Measurements from ENCODE around the gene CPVL. TPM values are rescaled to one million over a fixed set of nuclear protein-coding genes. Genes with fewer than 3 reads are reported as not detected.

The CPVL gene
- polyA plus RNA-seq, 3 donors: 410 to 1,111 (median 1,108) TPM

GRCh38 chr7:28958235-28958979 is 187.9 kb downstream of the CPVL start, which contains the start of gene TRIL:
Gene TRIL (minus strand): TSS chr7:28958330. CDS start chr7:28958046, 284 bp downstream.
- Histone ChIP-seq H4K20me1 (ENCODE audit: insufficient read depth, low read length) (no peaks in the 10 kb centered on the region), H3K36me3 (replicated peaks in 1 of 2; ENCODE audit: control insufficient read depth in 1 of 2, insufficient read depth in 2 of 2, low read length in 2 of 2) (no peaks in the 10 kb centered on the region), H3K4me1 (ENCODE audit: control insufficient read depth in 1 of 2, insufficient read depth in 2 of 2, low read length in 2 of 2) (peaks cover 37 to 38% of the 10 kb centered on the region in 2 donors), H3K79me2 (ENCODE audit: insufficient read depth, low read length) (no peaks in the 10 kb centered on the region), H3K27ac (ENCODE audit: low read depth in 1 of 2, low read length in 2 of 2) (no peak within 1 kb of the TSS), H3K27me3 (ENCODE audit: control insufficient read depth in 2 of 2, insufficient read depth in 2 of 2, low read length in 2 of 2) (peaks cover 61 to 87% of the 10 kb centered on the region in 2 donors), H3K4me2 (replicated peaks; ENCODE audit: extremely low read depth, low read length, poor library complexity, severe bottlenecking) (peak within 1 kb of the TSS; percentile 82), H3K9ac (ENCODE audit: insufficient read depth, low read length, poor library complexity, severe bottlenecking) (no peak within 1 kb of the TSS), H3K9me3 (replicated peaks in 1 of 2; ENCODE audit: control insufficient read depth in 1 of 2, insufficient read depth in 1 of 2, low read length in 2 of 2) (peaks cover 2 to 23% of the 10 kb centered on the region in 2 donors), H3K4me3 (replicated peaks in 1 of 3; ENCODE audit: low read depth in 2 of 3, low read length in 3 of 3) (peak within 1 kb of the TSS in 2 of 3 experiments; percentile 17 to 74), H2AFZ (ENCODE audit: insufficient read depth, low read depth, low read length, poor library complexity, severe bottlenecking) (peak within 1 kb of the TSS; percentile 82)
- Mint-ChIP-seq H3K4me1 (peaks cover 29% of the 10 kb centered on the region), H3K27ac (no peak within 1 kb of the TSS), H3K4me3 (peak within 1 kb of the TSS; percentile 70 to 94), H3K9me3 (peaks cover 0 to 18% (median 12%) of the 10 kb centered on the region in 7 donors), H3K36me3 (peaks cover 0 to 9% of the 10 kb centered on the region in 2 donors), H3K27me3 (ENCODE audit: low read depth in 3 of 3) (peaks cover 73 to 86% (median 74%) of the 10 kb centered on the region in 3 donors)
- TF ChIP-seq CTCF (IDR thresholded peaks at IDR 0.05): no peak
- intact Hi-C loops (cut with micrococcal nuclease): loop anchor here in 1 of 2 donors (10.0 kb wide), 1 partner anchor 146 kb away; no protein-coding TSS in a partner anchor
- WGBS (ENCODE audit: insufficient coverage): 10% methylated on average over 66 of the region's 66 CpGs
- DNase-seq: no peak

GRCh38 chr7:28957751-28958234 is 188.5 kb downstream of the CPVL start:
- Histone ChIP-seq H3K36me3 (replicated peaks in 1 of 2; ENCODE audit: control insufficient read depth in 1 of 2, insufficient read depth in 2 of 2, low read length in 2 of 2) (no peaks in the 10 kb centered on the region), H4K20me1 (ENCODE audit: insufficient read depth, low read length) (no peaks in the 10 kb centered on the region), H3K9me3 (replicated peaks in 1 of 2; ENCODE audit: control insufficient read depth in 1 of 2, insufficient read depth in 1 of 2, low read length in 2 of 2) (peaks cover 2 to 23% of the 10 kb centered on the region in 2 donors), H3K4me3 (replicated peaks in 1 of 3; ENCODE audit: low read depth in 2 of 3, low read length in 3 of 3) (peak overlapping the region in 2 of 3 experiments; percentile 17 to 74), H3K79me2 (ENCODE audit: insufficient read depth, low read length) (no peaks in the 10 kb centered on the region), H3K4me1 (ENCODE audit: control insufficient read depth in 1 of 2, insufficient read depth in 2 of 2, low read length in 2 of 2) (peaks cover 37 to 38% of the 10 kb centered on the region in 2 donors), H3K27me3 (ENCODE audit: control insufficient read depth in 2 of 2, insufficient read depth in 2 of 2, low read length in 2 of 2) (peaks cover 61 to 93% of the 10 kb centered on the region in 2 donors), H3K4me2 (replicated peaks; ENCODE audit: extremely low read depth, low read length, poor library complexity, severe bottlenecking) (peak overlapping the region; percentile 82), H3K9ac (ENCODE audit: insufficient read depth, low read length, poor library complexity, severe bottlenecking) (no peak overlapping the region), H2AFZ (ENCODE audit: insufficient read depth, low read depth, low read length, poor library complexity, severe bottlenecking) (peak overlapping the region; percentile 82), H3K27ac (ENCODE audit: low read depth in 1 of 2, low read length in 2 of 2) (no peak overlapping the region)
- H3K9me3 Mint-ChIP-seq: peaks cover 0 to 18% (median 12%) of the 10 kb centered on the region in 7 donors
- peaks cover 73 to 92% (median 78%) of the 10 kb centered on the region in 3 donors for H3K27me3 Mint-ChIP-seq (ENCODE audit: low read depth in 3 of 3)
- peaks cover 0 to 9% of the 10 kb centered on the region in 2 donors for H3K36me3 Mint-ChIP-seq
- no peak overlapping the region for H3K27ac Mint-ChIP-seq
- TF ChIP-seq CTCF (IDR thresholded peaks at IDR 0.05): no peak
- peaks cover 29% of the 10 kb centered on the region for H3K4me1 Mint-ChIP-seq
- WGBS (ENCODE audit: insufficient coverage): 6% methylated on average over 47 of the region's 47 CpGs
- H3K4me3 Mint-ChIP-seq: peak overlapping the region; percentile 70 to 94
- DNase-seq: no peak
- intact Hi-C loops (cut with micrococcal nuclease): loop anchor here in 1 of 2 donors (10.0 kb wide), 1 partner anchor 147 kb away; no protein-coding TSS in a partner anchor

Data from CD14-positive monocyte (primary cell).